HG02571 (cell line): ENCODE results near the gene BLTP1.
A peak's percentile ranks its signal among the peaks of the same experiment; 100 is the strongest.
"Not testable (repeated sequence)": the region's sequence is repeated elsewhere in the genome, so short reads cannot be mapped to it uniquely, and the experiment has no call there.

ENCODE experiments used
- ATAC-seq: cut with Tn5 transposase; IDR thresholded peaks from one replicate; pipeline ENCODE4 v1.9.1; 2021; ENCODE audit warnings: mild to moderate bottlenecking, moderate library complexity; ENCODE audit not compliant: unreplicated experiment

Gene BLTP1, protein sequence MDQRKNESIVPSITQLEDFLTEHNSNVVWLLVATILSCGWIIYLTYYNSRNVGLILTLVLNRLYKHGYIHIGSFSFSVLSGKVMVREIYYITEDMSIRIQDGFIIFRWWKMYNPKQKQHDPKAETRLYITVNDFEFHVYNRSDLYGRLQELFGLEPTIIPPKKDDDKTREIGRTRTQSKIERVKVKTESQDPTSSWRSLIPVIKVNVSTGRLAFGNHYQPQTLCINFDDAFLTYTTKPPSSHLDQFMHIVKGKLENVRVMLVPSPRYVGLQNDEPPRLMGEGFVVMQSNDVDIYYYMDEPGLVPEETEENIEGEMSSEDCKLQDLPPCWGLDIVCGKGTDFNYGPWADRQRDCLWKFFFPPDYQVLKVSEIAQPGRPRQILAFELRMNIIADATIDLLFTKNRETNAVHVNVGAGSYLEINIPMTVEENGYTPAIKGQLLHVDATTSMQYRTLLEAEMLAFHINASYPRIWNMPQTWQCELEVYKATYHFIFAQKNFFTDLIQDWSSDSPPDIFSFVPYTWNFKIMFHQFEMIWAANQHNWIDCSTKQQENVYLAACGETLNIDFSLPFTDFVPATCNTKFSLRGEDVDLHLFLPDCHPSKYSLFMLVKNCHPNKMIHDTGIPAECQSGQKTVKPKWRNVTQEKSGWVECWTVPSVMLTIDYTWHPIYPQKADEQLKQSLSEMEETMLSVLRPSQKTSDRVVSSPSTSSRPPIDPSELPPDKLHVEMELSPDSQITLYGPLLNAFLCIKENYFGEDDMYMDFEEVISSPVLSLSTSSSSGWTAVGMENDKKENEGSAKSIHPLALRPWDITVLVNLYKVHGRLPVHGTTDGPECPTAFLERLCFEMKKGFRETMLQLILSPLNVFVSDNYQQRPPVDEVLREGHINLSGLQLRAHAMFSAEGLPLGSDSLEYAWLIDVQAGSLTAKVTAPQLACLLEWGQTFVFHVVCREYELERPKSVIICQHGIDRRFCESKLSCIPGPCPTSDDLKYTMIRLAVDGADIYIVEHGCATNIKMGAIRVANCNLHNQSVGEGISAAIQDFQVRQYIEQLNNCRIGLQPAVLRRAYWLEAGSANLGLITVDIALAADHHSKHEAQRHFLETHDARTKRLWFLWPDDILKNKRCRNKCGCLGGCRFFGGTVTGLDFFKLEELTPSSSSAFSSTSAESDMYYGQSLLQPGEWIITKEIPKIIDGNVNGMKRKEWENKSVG (N-terminal part only)

DNA sequence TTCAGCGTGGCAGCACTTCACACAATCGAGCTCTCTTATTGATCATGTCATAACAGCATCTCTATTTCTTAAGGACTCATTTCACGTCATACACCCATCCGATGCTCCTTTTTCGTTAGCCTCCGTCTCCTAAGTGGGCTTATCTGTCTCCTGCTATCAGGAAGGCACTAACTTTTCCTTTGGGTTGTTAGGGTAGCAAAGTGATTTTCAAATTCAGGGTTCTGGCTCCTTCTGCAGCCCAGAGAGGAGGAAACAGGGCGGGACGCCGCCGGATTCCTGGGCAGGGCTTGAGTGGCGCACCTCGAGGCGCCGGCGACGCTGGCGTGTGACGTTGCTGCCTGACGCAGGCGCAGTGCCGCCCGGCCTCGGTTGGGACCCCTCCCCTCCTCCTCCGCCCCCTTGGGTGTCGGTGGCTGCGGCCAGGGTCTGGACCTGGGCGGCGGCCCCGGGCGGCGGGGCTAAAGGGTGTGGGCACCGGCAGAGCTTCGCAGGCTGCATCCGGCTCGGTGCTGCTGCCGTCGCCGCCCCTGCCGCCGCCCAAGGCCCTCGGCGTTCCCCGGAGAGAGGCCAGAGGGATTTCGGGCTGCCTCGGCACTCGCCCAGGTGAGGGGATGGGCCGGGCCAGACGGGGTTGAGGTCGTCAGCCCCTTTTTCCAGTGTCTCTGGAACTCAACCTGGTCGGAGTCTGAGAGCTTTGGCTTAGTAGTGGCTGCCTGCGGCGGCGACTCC, at the start of gene BLTP1:
Gene BLTP1 (plus strand): TSS at position 350 of the 729 bp plus-strand sequence. CDS start 18,317 bp downstream, outside the sequence.
- ATAC-seq: peak; percentile 97

DNA sequence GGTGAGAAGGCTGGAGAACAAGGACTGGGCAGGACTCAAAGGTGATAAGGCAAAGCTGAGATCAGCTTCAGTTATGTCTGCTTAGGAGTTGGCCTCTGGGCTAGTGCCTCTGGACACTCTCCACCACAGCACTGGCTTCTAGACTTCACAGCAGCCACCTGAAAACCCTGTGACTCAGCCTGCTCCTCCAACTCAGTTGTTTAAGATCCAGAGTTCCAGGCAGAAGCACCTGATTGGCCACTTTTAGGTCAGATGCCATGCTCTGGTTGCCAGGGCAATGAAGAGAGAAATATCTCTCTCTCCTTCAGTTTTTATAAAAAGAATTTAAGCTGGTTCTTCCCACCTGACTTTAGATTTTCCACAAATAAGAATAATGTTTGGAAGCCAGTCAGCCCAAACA, 47.9 kb upstream of the BLTP1 start:
- ATAC-seq: no peak

DNA sequence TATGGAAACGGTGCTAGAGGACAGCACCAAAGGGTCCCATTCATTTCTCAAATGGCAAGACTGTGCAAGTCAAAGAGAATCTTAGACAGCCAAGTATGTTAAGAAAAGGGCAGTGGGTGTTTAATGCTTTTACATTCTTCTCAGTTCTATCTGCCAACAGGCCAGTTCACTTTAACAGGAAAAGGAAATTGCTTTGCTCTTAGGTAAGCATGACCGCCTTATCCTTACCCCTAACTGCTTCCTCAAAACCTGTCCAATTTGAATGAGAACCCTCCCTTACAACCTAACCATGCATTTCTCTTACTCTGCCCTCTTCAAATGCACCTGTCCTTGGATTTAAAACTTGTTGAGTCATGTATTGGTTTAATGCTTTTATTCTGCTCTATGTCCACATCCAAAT, 44.5 kb upstream of the BLTP1 start:
- ATAC-seq: no peak

DNA sequence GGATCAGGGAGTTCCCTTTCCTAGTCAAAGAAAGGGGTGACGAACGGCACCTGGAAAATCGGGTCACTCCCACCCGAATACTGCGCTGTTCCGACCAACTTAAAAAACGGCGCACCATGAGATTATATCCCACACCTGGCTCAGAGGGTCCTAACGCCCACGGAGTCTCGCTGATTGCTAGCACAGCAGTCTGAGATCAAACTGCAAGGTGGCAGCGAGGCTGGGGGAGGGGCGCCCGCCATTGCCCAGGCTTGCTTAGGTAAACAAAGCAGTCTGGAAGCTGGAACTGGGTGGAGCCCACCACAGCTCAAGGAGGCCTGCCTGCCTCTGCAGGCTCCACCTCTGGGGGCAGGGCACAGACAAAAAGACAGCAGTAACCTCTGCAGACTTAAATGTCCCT, 41.8 kb upstream of the BLTP1 start:
- ATAC-seq: not testable (repeated sequence)

DNA sequence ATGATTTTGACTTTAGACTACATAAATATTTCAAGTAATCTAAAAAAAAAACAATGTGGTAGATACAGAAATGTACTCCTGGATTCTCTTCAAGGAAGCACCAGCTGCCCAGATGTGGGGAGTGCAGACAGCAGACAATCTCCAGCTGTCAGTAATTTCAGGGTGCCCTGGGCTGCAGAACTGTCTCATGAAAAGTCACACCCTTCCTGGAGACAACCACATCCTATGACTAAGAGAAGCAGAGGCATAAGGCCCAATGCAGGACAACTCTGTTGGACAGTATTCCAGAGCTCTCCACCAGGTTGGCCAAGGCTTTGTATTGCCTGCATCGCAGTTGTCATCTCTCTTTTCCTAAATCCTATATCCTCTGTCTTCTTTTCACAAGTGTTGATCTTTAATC, 34.4 kb upstream of the BLTP1 start:
- ATAC-seq: no peak

DNA sequence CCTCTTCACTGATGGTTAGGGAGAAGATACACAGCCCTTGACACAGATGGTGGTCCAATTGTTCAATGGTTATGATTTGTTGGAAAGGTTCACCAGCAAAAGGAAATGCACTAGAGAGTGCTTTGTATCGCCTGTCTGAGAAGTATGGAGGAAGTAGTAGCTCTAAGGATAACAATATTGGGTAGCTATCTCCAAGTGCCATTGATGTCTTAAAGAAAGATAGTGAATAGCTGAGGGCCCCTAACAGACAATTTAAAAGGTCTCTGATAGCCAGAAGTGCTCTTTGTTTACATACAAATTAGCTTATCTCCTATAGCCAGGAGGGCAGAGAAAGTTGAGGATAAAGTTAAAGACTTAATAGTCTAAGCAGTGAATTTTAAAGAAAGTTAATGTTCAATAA, 33.9 kb upstream of the BLTP1 start:
- ATAC-seq: no peak

DNA sequence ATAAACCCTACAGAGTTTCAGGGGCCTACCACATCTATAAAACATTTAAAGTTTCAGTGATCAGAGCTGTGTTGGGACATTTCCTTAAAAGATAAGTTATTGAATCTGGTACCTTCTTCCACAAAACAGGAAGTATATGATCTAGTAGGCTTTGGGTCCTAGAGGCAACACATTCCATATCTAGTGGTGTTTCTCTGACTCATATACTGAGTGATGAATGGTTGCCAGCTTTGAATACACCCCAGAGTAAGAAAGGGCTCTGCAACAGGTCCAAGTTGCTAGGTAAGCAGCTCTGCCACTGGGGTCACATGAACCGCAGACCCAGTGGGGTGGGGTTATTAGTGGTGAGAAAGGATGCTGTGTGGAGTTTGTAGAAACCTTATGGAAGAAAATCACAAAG, 32.4 kb upstream of the BLTP1 start:
- no peak for ATAC-seq

DNA sequence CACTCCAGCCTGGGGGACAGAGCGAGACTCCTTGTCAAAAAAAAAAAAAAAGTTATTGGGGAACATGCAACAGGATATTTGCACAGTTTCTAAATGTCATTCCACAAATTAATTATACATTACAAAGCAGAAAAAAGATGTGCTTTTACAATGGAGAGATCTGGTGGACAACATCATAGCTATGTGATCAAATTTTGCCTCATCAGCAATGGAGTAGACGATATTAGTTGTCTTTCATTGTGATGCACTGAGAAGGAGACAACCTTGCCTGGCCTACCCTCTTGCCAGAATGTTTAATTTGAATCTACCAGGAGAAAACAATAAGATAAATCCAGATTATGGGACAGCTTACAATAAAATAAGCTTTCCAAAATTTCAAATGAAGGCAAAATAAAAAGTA, 30.5 kb upstream of the BLTP1 start:
- no peak for ATAC-seq

DNA sequence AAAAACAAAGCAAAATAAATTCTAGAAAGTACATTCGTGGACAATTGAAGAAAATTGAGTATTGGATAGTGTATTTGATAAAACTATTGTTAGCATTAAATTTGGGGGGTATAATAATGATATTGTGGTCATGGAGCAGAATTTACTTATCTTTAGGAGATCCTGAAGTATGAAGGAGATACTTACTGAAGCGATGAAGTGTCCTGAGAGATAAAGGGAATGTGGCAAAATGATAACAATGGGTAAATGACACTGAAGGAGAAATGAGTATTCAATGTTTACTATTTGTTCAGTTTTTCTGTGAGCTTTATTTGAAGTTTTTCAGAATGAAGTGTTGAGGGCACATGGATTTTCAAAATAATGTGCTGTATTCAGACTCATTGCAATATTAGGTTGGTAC, 30.0 kb upstream of the BLTP1 start:
- no peak for ATAC-seq

DNA sequence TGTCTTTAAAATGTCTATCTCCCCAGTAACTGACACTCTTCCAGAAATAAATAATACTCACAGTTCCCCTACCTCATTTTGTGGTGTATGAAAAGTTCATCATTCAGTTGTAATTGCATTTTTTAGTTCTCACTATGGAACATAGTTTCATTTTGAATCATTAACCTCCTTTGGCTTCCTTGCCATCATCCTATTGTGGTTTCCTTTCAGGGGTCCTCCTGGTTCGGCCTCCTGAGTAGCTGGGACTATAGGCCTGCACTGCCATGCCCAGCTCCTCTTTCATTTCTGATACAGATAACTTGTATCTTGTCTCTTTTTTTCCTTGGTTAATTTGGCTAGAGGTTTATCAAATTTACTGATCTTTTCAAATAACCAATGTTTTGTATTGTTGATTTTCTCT, 23.1 kb upstream of the BLTP1 start:
- no peak for ATAC-seq

DNA sequence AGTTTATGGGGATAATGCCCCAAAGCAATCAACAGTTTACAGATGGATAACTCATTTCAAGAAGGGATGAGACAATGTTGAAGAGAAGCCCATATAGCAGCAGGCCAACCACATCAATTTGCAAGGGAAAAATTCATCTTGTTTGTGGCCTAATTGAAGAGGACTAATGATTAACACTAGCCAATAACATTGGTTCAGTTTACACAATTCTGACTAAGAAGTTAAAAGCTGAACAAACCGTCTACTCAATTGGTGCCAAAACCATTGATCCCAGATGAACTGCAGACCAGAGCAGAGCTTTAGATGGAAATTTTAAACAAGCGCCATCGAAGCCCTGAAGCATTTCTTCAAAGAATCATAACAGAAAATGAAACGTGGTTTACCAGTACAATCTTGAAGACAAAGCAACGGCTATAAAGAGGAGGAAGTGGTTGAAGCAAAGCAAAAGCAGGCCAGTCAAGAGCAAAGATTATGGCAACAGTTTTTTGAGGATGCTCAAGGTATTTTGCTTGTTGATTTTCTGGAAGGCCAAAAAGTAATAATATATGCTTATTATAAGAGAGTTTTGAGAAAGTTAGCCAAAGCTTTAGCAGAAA, 20.5 kb upstream of the BLTP1 start:
- no peak for ATAC-seq

DNA sequence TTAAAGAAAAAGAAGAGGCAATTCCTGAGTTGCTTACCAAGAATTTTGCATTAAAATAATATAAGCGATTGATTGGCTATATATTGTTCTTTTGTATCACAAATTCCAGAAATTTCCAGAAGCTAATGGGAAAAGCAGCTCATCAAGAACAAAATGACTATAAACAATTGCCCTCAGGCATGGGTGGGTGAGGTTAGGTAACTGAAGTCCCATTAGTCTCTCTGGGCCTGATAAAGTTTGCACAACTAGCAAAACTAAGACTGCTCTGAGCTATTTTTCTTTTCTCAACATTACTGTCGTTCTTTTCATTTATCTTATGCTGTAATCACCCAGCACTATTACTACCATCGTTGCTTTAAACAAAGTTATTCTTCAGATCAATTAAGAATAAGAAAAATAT, 19.2 kb upstream of the BLTP1 start:
- no peak for ATAC-seq

DNA sequence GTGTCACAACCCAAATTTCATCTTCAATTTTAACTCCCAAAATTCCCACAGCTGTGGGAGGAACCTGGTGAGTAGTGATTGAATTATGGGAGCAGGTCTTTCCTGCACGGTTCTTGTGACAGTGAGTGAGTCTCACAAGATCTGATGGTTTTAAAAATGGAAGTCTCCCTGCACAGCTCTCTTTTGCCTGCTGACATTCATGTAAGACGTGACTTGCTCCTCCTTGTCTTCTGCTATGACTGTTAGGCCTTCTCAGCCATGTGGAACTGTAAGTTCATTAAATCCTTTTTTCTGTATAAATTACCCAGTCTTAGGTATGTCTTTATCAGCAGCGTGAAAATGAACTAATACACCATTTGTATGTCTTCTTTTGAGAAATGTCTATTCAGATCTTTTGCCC, 13.0 kb upstream of the BLTP1 start:
- ATAC-seq: no peak

DNA sequence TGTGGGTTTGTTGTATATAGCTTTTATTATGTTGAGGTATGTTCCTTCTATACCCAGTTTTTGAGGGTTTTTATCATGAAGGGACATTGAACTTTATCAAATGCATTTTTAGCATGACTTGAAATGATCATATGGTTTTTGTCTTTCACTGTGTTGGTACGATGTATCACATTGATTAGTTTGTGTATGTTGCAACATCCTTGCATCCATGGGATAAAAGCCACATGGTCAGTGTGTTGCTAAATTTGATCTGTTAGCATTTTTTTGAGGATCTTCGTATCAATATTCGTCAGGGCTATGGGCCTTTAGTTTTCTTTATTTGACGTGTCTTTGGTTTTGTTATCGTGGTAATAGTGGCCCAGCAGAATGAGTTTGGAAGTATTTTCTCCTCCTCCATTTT, 11.3 kb upstream of the BLTP1 start:
- no peak for ATAC-seq

DNA sequence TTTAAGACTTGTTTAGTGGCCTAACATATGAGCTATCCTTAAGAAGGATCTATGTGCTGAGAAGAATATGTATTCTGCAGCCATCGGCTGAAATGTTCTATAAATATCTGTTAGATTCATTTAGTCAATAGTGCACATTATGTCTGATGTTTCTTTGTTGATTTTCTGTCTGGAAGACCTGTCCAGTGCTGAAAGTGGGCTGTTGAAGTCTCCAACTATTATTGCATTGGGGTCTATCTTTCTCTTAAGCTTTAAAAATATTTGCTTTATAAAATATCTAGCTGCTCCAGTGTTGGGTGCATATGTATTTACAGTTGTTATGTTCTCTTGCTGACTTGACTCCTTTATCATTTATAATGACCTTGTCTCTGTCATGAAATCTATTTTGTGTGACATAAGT, 9.4 kb upstream of the BLTP1 start:
- ATAC-seq: no peak

DNA sequence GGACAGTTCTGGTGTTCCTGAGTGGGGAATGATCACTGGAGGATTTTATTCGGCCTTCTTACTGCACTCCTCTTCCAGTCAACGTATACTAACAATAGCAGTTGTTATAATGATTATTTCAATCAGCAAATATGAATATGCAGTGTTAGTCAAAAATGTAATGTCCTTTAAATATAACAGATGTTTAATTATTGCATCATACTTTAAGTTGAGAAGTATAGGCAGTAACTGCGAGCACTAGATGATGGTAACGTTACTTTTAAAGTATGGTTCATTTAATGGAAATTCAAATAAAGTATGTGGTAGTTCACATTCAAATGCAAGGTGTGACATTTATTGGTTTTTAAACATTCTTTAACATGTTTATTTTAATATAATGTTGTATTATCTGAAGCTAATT, 5.5 kb upstream of the BLTP1 start:
- ATAC-seq: no peak

DNA sequence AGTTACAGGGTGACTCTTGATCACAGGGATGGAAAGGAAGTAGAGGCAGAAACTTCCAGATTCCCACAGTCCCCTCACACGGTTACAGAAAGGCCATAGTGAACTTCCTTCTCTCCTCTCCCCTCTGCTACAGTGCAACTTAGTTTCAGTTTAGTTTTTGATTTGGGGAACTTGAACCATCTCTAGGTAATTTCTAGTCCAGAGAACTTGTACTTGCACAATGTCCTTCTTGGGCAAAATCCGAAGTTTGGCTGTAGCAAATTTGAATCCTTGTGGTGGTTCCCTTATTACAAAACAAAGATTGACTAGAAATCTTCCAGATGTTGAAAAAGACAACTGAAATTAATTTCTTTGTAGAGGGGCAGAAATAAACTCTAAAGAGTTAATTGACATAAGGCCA, 1.2 kb upstream of the BLTP1 start:
- ATAC-seq: no peak

DNA sequence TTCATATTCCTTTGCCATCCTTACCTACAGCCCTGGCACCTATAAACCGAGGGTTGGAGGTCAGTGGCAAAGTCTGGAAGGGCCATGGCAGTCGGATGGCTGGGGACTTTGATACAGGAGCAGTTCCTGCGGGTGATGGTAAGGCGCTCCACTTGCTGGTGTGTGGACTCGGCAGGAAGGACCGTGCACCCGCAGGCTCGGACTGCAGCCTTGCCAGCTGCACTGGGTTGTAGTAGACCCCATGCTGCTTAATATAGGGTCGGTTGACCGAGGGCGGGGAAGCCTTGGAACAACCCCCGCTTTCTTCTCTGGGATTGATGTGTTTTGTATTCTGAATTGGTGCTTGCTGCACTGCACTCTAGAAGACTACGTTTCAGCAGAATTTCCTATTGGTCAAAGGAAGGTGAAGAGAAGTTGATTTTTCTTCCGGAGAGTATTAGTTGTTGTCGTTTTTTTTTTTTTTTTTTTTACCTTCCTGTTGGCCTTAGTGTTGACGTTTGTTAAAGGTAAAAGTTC, 638 bp downstream of the BLTP1 start:
- peak; percentile 29 for ATAC-seq

DNA sequence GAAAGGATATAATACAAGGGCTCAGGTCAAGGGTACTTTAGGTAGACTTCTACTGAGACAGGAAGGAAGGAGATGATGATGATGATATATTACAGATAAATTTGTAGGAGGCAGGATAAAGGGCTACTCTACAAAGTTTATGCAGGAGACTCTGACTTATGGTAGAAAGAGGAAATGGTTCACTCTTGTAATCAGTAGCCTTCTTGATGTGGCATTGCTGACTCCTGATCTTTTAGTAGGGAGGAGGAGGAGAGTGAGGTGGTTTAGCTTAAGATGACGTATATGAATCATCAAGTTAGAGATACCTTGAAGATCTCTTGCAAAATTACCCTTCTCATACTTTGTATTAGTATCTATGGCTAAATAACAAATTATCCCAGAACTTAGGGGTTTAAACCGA, 4.7 kb downstream of the BLTP1 start:
- no peak for ATAC-seq

DNA sequence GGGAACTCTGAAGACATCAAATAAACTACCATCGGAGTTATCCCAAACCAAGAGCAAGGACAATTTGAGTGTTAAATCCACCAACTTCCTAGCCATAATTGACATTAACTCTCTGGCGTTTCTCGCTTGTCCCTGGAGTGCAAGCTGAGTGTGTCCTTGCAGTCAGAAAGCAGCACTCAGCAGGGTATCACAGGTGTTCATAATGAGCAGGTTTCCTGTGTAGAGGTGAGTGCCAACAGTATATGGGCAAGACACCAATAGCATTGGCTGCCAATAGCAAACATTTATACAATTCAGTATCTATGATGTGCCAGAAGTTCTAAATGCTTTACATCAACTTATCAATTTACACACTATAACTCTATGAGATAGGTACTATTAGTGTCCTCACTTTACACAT, 11.2 kb downstream of the BLTP1 start:
- no peak for ATAC-seq
